ENCODE results near the gene CLK3. TPM values are rescaled to one million over a fixed set of nuclear protein-coding genes. Genes with fewer than 3 reads are reported as not detected.

Gene CLK3
- total and polyA plus RNA-seq, 2 of the 13 experiments (the other 11 are each of a cell fraction or from before 2014, with no cell fraction given), result 41.5 to 82.0 TPM

DNA sequence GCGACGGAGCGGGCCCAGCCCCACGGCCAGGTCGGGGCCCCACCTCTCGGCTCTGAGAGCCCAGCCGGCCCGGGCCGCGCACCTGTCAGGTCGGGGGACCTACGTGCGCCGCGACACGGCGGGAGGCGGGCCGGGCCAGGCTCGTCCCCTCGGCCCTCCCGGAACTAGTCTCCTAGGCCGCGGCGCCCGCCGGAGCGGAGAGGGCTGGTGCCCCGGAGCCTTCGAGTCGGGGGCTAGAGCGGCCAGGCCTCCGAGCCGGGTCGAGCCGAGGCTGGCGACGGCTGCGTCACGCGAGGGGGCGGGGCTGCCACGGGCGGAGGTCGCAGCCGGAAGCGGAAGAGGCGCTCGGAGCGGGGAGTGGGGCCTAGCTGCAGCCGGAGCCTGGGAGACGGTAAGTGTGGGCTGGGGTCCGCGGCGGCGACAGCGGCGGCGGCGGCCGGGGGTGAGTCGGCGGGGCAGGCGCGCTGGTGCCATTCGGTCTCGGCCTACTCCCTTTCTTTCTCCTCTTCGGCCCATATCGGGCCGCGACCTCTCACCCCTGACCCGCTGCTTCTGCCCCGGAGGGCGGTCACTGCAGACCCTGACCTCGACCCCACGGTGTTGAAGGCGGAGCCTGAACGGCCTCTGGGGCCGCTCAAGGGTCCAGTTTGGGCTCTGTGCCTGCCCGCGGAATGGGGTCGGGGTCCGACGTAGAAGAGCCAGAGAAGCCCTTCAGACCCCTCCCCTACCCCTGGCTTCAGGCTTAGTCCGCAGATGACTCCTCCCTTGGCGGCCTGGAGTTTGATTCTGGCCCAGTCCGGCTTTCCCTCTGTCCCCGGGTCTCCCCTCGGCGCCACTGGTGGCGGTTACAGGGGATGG lies at the start of gene CLK3 (continued):
- TF ChIP-seq, protein P1, sequence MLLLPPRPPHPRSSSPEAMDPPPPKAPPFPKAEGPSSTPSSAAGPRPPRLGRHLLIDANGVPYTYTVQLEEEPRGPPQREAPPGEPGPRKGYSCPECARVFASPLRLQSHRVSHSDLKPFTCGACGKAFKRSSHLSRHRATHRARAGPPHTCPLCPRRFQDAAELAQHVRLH (CRISPR knock-in tag; IDR thresholded peaks at IDR 0.05; ENCODE audit: borderline replicate concordance, low read depth), result peak; percentile 53; the same call in 1 of the 2 replicates
- TF ChIP-seq, protein P2, sequence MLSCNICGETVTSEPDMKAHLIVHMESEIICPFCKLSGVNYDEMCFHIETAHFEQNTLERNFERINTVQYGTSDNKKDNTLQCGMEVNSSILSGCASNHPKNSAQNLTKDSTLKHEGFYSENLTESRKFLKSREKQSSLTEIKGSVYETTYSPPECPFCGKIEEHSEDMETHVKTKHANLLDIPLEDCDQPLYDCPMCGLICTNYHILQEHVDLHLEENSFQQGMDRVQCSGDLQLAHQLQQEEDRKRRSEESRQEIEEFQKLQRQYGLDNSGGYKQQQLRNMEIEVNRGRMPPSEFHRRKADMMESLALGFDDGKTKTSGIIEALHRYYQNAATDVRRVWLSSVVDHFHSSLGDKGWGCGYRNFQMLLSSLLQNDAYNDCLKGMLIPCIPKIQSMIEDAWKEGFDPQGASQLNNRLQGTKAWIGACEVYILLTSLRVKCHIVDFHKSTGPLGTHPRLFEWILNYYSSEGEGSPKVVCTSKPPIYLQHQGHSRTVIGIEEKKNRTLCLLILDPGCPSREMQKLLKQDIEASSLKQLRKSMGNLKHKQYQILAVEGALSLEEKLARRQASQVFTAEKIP (CRISPR knock-in tag; IDR thresholded peaks at IDR 0.05; ENCODE audit: borderline replicate concordance), result no peak
- TF ChIP-seq ZNF652 (CRISPR knock-in tag; IDR thresholded peaks at IDR 0.05; ENCODE audit: borderline replicate concordance, low read depth) (no peak), CBX2 (IDR thresholded peaks at IDR 0.05; ENCODE audit: low read depth, low read length) (no peak), CBX2 (CRISPR knock-in tag; IDR thresholded peaks at IDR 0.05; ENCODE audit: low read depth) (no peak), TBX2 (CRISPR knock-in tag; IDR thresholded peaks at IDR 0.05; ENCODE audit: borderline replicate concordance) (peak; percentile 77), HNF4G (IDR thresholded peaks at IDR 0.05; ENCODE audit: borderline replicate concordance, low read depth, low read length) (no peak; the same call in 1 of the 2 replicates), HNF4G (CRISPR knock-in tag; IDR thresholded peaks at IDR 0.05; ENCODE audit: borderline replicate concordance, low read depth) (no peak; the same call in none of the 2 replicates), ZNF292 (CRISPR knock-in tag; IDR thresholded peaks at IDR 0.05; ENCODE audit: borderline replicate concordance, low read depth) (no peak), TCF12 (IDR thresholded peaks at IDR 0.05) (no peak), TCF12 (CRISPR knock-in tag; IDR thresholded peaks at IDR 0.05) (no peak), DNMT1 (CRISPR knock-in tag; IDR thresholded peaks at IDR 0.05) (no peak; the same call in 1 of the 2 replicates), AKAP8 (CRISPR knock-in tag; IDR thresholded peaks at IDR 0.05) (peak; percentile 80), ZFY (CRISPR knock-in tag; IDR thresholded peaks at IDR 0.05) (peak; percentile 100), ZNF282 (IDR thresholded peaks at IDR 0.05; ENCODE audit: partially characterized antibody) (no peak), ZNF333 (CRISPR knock-in tag; IDR thresholded peaks at IDR 0.05; ENCODE audit: borderline replicate concordance) (no peak; the same call in 1 of the 2 replicates), MZF1 (CRISPR knock-in tag; IDR thresholded peaks at IDR 0.05; ENCODE audit: borderline replicate concordance) (no peak), CCAR2 (optimal IDR thresholded peaks at IDR 0.05; ENCODE audit: low read depth, low read length) (no peak), CENPX (CRISPR knock-in tag; IDR thresholded peaks at IDR 0.05) (no peak), GZF1 (CRISPR knock-in tag; IDR thresholded peaks at IDR 0.05) (no peak), HNF4A (CRISPR knock-in tag; IDR thresholded peaks at IDR 0.05) (peak; percentile 26)
- TF ChIP-seq, protein P3, sequence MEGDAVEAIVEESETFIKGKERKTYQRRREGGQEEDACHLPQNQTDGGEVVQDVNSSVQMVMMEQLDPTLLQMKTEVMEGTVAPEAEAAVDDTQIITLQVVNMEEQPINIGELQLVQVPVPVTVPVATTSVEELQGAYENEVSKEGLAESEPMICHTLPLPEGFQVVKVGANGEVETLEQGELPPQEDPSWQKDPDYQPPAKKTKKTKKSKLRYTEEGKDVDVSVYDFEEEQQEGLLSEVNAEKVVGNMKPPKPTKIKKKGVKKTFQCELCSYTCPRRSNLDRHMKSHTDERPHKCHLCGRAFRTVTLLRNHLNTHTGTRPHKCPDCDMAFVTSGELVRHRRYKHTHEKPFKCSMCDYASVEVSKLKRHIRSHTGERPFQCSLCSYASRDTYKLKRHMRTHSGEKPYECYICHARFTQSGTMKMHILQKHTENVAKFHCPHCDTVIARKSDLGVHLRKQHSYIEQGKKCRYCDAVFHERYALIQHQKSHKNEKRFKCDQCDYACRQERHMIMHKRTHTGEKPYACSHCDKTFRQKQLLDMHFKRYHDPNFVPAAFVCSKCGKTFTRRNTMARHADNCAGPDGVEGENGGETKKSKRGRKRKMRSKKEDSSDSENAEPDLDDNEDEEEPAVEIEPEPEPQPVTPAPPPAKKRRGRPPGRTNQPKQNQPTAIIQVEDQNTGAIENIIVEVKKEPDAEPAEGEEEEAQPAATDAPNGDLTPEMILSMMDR (CRISPR knock-in tag; IDR thresholded peaks at IDR 0.05), result peak; percentile 12; the same call in 1 of the 2 replicates
- TF ChIP-seq, protein P4, sequence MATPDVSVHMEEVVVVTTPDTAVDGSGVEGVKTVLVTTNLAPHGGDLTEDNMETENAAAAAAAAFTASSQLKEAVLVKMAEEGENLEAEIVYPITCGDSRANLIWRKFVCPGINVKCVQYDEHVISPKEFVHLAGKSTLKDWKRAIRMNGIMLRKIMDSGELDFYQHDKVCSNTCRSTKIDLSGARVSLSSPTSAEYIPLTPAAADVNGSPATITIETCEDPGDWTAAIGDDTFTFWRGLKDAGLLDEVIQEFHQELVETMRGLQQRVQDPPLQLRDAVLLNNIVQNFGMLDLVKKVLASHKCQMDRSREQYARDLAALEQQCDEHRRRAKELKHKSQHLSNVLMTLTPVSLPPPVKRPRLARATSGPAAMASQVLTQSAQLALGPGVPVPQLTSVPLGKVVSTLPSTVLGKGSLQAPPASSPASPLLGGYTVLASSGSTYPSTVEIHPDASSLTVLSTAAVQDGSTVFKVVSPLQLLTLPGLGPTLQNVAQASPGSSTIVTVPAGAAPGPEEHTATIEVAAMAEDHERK (CRISPR knock-in tag; IDR thresholded peaks at IDR 0.05; ENCODE audit: low read depth), result peak; percentile 44; the same call in 1 of the 2 replicates
- TF ChIP-seq, protein P5, sequence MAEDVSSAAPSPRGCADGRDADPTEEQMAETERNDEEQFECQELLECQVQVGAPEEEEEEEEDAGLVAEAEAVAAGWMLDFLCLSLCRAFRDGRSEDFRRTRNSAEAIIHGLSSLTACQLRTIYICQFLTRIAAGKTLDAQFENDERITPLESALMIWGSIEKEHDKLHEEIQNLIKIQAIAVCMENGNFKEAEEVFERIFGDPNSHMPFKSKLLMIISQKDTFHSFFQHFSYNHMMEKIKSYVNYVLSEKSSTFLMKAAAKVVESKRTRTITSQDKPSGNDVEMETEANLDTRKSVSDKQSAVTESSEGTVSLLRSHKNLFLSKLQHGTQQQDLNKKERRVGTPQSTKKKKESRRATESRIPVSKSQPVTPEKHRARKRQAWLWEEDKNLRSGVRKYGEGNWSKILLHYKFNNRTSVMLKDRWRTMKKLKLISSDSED (CRISPR knock-in tag; IDR thresholded peaks at IDR 0.05), result no peak
